ENCODE data around the gene MOB4.

DNA sequence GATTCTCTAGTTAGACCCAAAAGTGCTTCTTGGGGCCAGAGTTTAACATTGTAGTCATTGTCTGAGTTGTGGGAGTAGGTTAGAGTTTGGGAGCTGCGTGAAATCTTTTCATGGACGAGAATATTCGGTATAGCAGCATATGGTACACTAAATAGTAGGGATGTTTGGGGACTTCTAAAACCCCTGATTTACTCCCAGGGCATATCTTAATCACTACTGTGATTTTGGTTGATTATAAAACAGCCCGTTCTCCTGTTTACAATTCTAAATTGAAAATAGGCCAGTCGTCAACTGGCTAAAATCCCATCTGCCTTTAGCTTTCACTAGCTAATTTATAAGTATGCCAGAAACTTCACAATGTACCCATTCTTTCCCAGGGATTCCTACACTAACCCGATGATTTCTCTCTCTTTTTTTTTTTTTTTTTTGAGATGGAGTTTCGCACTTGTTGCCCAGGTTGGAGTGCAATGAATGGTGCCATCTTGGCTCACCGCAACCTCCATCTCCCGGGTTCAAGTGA, 44.3 kb downstream of the MOB4 start:
- TF ChIP-seq, protein P1, sequence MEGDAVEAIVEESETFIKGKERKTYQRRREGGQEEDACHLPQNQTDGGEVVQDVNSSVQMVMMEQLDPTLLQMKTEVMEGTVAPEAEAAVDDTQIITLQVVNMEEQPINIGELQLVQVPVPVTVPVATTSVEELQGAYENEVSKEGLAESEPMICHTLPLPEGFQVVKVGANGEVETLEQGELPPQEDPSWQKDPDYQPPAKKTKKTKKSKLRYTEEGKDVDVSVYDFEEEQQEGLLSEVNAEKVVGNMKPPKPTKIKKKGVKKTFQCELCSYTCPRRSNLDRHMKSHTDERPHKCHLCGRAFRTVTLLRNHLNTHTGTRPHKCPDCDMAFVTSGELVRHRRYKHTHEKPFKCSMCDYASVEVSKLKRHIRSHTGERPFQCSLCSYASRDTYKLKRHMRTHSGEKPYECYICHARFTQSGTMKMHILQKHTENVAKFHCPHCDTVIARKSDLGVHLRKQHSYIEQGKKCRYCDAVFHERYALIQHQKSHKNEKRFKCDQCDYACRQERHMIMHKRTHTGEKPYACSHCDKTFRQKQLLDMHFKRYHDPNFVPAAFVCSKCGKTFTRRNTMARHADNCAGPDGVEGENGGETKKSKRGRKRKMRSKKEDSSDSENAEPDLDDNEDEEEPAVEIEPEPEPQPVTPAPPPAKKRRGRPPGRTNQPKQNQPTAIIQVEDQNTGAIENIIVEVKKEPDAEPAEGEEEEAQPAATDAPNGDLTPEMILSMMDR (conservative IDR thresholded peaks at IDR 0.05 in 1 of 2, IDR thresholded peaks at IDR 0.05 in 1 of 2; ENCODE audit: extremely low read depth in 1 of 2, insufficient read depth in 1 of 2, low read depth in 1 of 2, low read length in 2 of 2) = no peak
- TF ChIP-seq EZH2 (IDR thresholded peaks at IDR 0.05; ENCODE audit: borderline replicate concordance, low read length) = no peak
